ENCODE results near the gene TDRD12. TPM values are rescaled to one million over a fixed set of nuclear protein-coding genes. Genes with fewer than 3 reads are reported as not detected.
"Not testable (repeated sequence)": the region's sequence is repeated elsewhere in the genome, so short reads cannot be mapped to it uniquely, and the experiment has no call there.

Gene TDRD12
- polyA plus RNA-seq, 1 experiment = 0.07 TPM

GRCh38 chr19:32837531-32837930, 118.0 kb downstream of the TDRD12 start:
- POLR2A ChIA-PET = no interaction called here
- no peak for TF ChIP-seq CTCF (IDR thresholded peaks at IDR 0.05; ENCODE audit: low read depth, low read length)
- Histone ChIP-seq H3K4me3 (ENCODE audit: low read depth, low read length) (no peak overlapping the region), H3K9me3 (ENCODE audit: control insufficient read depth, insufficient read depth, low read length) (no peaks in the 10 kb centered on the region), H3K27me3 (ENCODE audit: control insufficient read depth, insufficient read depth, low read length) (no peaks in the 10 kb centered on the region), H3K27ac (ENCODE audit: low read depth, low read length) (no peak overlapping the region)
- DNase-seq (ENCODE audit: low read depth, low spot score) = no peak
- CTCF ChIA-PET = no interaction called here

GRCh38 chr19:32842061-32842460, 122.5 kb downstream of the TDRD12 start:
- Histone ChIP-seq H3K27ac (ENCODE audit: low read depth, low read length) (no peak overlapping the region), H3K9me3 (ENCODE audit: control insufficient read depth, insufficient read depth, low read length) (no peaks in the 10 kb centered on the region), H3K4me3 (ENCODE audit: low read depth, low read length) (no peak overlapping the region), H3K27me3 (ENCODE audit: control insufficient read depth, insufficient read depth, low read length) (no peaks in the 10 kb centered on the region)
- CTCF ChIA-PET = no interaction called here
- no peak for TF ChIP-seq CTCF (IDR thresholded peaks at IDR 0.05; ENCODE audit: low read depth, low read length)
- no peak for DNase-seq (ENCODE audit: low read depth, low spot score)
- POLR2A ChIA-PET = no interaction called here

- Histone ChIP-seq H3K4me3 (ENCODE audit: low read depth, low read length) (no peak overlapping the region), H3K27me3 (ENCODE audit: control insufficient read depth, insufficient read depth, low read length) (no peaks in the 10 kb centered on the region), H3K27ac (ENCODE audit: low read depth, low read length) (no peak overlapping the region), H3K9me3 (ENCODE audit: control insufficient read depth, insufficient read depth, low read length) (no peaks in the 10 kb centered on the region)
- ChIA-PET POLR2A (no interaction called here), CTCF (no interaction called here)
- TF ChIP-seq CTCF (IDR thresholded peaks at IDR 0.05; ENCODE audit: low read depth, low read length) = no peak
- DNase-seq (ENCODE audit: low read depth, low spot score) = no peak
Observed at GRCh38 chr19:32843716-32844245, 124.2 kb downstream of the TDRD12 start.

- H3K27me3 ChIP-seq (ENCODE audit: control insufficient read depth, insufficient read depth, low read length); DNase-seq (ENCODE audit: low read depth, low spot score); CTCF ChIA-PET; POLR2A ChIA-PET; H3K27ac ChIP-seq (ENCODE audit: low read depth, low read length); H3K4me3 ChIP-seq (ENCODE audit: low read depth, low read length); H3K9me3 ChIP-seq (ENCODE audit: control insufficient read depth, insufficient read depth, low read length): not testable (repeated sequence)
Observed at GRCh38 chr19:32848035-32848434, 128.5 kb downstream of the TDRD12 start.

- Histone ChIP-seq H3K9me3 (ENCODE audit: control insufficient read depth, insufficient read depth, low read length) (no peaks in the 10 kb centered on the region), H3K27me3 (ENCODE audit: control insufficient read depth, insufficient read depth, low read length) (no peaks in the 10 kb centered on the region), H3K4me3 (ENCODE audit: low read depth, low read length) (no peak overlapping the region), H3K27ac (ENCODE audit: low read depth, low read length) (no peak overlapping the region)
- CTCF ChIA-PET = no interaction called here
- no peak for TF ChIP-seq CTCF (IDR thresholded peaks at IDR 0.05; ENCODE audit: low read depth, low read length)
- POLR2A ChIA-PET = no interaction called here
- DNase-seq (ENCODE audit: low read depth, low spot score) = no peak
Observed at GRCh38 chr19:32852216-32852615, 132.6 kb downstream of the TDRD12 start.

- H3K9me3 ChIP-seq (ENCODE audit: control insufficient read depth, insufficient read depth, low read length); H3K27me3 ChIP-seq (ENCODE audit: control insufficient read depth, insufficient read depth, low read length); H3K4me3 ChIP-seq (ENCODE audit: low read depth, low read length); CTCF ChIA-PET; DNase-seq (ENCODE audit: low read depth, low spot score); H3K27ac ChIP-seq (ENCODE audit: low read depth, low read length); POLR2A ChIA-PET: not testable (repeated sequence)
Observed at GRCh38 chr19:32856818-32857217, 137.3 kb downstream of the TDRD12 start.
